ENCODE measurements around the gene TMCC2.
A peak's percentile ranks its signal among the peaks of the same experiment; 100 is the strongest.
"Not testable (repeated sequence)": the region's sequence is repeated elsewhere in the genome, so short reads cannot be mapped to it uniquely, and the experiment has no call there.

TMCC2 gene

GRCh38 chr1:205294175-205294917, 66.6 kb downstream of the TMCC2 start:
- H3K4me1 ChIP-seq (ENCODE audit: control insufficient read depth, insufficient read depth, low read length, poor library complexity, severe bottlenecking): peaks cover 64% of the 10 kb centered on the region

GRCh38 chr1:205294934-205295333, 67.2 kb downstream of the TMCC2 start:
- H3K4me3 ChIP-seq (ENCODE audit: extremely low read depth, insufficient read depth, low read length, poor library complexity, severe bottlenecking): peak overlapping the region; percentile 14

More at GRCh38 chr1:205294175-205294917, 66.6 kb downstream of the TMCC2 start:
- Histone ChIP-seq H3K4me3 (ENCODE audit: extremely low read depth, insufficient read depth, low read length, poor library complexity, severe bottlenecking) (peak overlapping the region; percentile 14), H3K36me3 (ENCODE audit: control insufficient read depth, insufficient read depth, low read length) (no peaks in the 10 kb centered on the region), H3K9me3 (ENCODE audit: control insufficient read depth, low read length) (no peaks in the 10 kb centered on the region), H3K27ac (ENCODE audit: low read depth, low read length, severe bottlenecking) (peak overlapping the region; percentile 98)
- 24 to 49% methylated on average over 3 to 4 of the region's 6 CpGs for WGBS, 2 experiments (ENCODE audit: insufficient coverage in 2 of 2)

GRCh38 chr1:205296154-205296553, 68.4 kb downstream of the TMCC2 start:
- Histone ChIP-seq H3K36me3 (ENCODE audit: control insufficient read depth, insufficient read depth, low read length) (peaks cover 5% of the 10 kb centered on the region), H3K27ac (ENCODE audit: low read depth, low read length, severe bottlenecking) (peak overlapping the region; percentile 98), H3K4me1 (ENCODE audit: control insufficient read depth, insufficient read depth, low read length, poor library complexity, severe bottlenecking) (peaks cover 80% of the 10 kb centered on the region), H3K4me3 (ENCODE audit: extremely low read depth, insufficient read depth, low read length, poor library complexity, severe bottlenecking) (no peak overlapping the region), H3K9me3 (ENCODE audit: control insufficient read depth, low read length) (no peaks in the 10 kb centered on the region)
- 94 to 97% methylated on average over 2 of the region's 2 CpGs for WGBS, 2 experiments (ENCODE audit: insufficient coverage in 2 of 2)

More at GRCh38 chr1:205294934-205295333, 67.2 kb downstream of the TMCC2 start:
- 21 to 29% methylated on average over 4 to 5 of the region's 5 CpGs for WGBS, 2 experiments (ENCODE audit: insufficient coverage in 2 of 2)
- Histone ChIP-seq H3K9me3 (ENCODE audit: control insufficient read depth, low read length) (no peaks in the 10 kb centered on the region), H3K27ac (ENCODE audit: low read depth, low read length, severe bottlenecking) (peak overlapping the region; percentile 98), H3K4me1 (ENCODE audit: control insufficient read depth, insufficient read depth, low read length, poor library complexity, severe bottlenecking) (peaks cover 68% of the 10 kb centered on the region), H3K36me3 (ENCODE audit: control insufficient read depth, insufficient read depth, low read length) (peaks cover 3% of the 10 kb centered on the region)

GRCh38 chr1:205297546-205298177, 69.9 kb downstream of the TMCC2 start:
- peaks cover 94% of the 10 kb centered on the region for H3K4me1 ChIP-seq (ENCODE audit: control insufficient read depth, insufficient read depth, low read length, poor library complexity, severe bottlenecking)

GRCh38 chr1:205298191-205298994, 70.6 kb downstream of the TMCC2 start:
- Histone ChIP-seq H3K4me3 (ENCODE audit: extremely low read depth, insufficient read depth, low read length, poor library complexity, severe bottlenecking) (no peak overlapping the region), H3K9me3 (ENCODE audit: control insufficient read depth, low read length) (no peaks in the 10 kb centered on the region), H3K4me1 (ENCODE audit: control insufficient read depth, insufficient read depth, low read length, poor library complexity, severe bottlenecking) (peaks cover 95% of the 10 kb centered on the region), H3K27ac (ENCODE audit: low read depth, low read length, severe bottlenecking) (peak overlapping the region; percentile 98), H3K36me3 (ENCODE audit: control insufficient read depth, insufficient read depth, low read length) (peaks cover 19% of the 10 kb centered on the region)
- 38 to 60% methylated on average over 3 to 4 of the region's 9 CpGs for WGBS, 2 experiments (ENCODE audit: insufficient coverage in 2 of 2)

More at GRCh38 chr1:205297546-205298177, 69.9 kb downstream of the TMCC2 start:
- H3K9me3 ChIP-seq (ENCODE audit: control insufficient read depth, low read length); H3K4me3 ChIP-seq (ENCODE audit: extremely low read depth, insufficient read depth, low read length, poor library complexity, severe bottlenecking): not testable (repeated sequence)
- H3K36me3 ChIP-seq (ENCODE audit: control insufficient read depth, insufficient read depth, low read length): peaks cover 13% of the 10 kb centered on the region
- WGBS, 2 experiments (ENCODE audit: insufficient coverage in 2 of 2): 78 to 87% methylated on average over 1 to 4 of the region's 5 CpGs
- H3K27ac ChIP-seq (ENCODE audit: low read depth, low read length, severe bottlenecking): peak overlapping the region; percentile 98

GRCh38 chr1:205300149-205300548, 72.4 kb downstream of the TMCC2 start:
- Histone ChIP-seq H3K4me1 (ENCODE audit: control insufficient read depth, insufficient read depth, low read length, poor library complexity, severe bottlenecking) (peaks cover 94% of the 10 kb centered on the region), H3K9me3 (ENCODE audit: control insufficient read depth, low read length) (no peaks in the 10 kb centered on the region), H3K36me3 (ENCODE audit: control insufficient read depth, insufficient read depth, low read length) (peaks cover 37% of the 10 kb centered on the region), H3K27ac (ENCODE audit: low read depth, low read length, severe bottlenecking) (peak overlapping the region; percentile 100), H3K4me3 (ENCODE audit: extremely low read depth, insufficient read depth, low read length, poor library complexity, severe bottlenecking) (no peak overlapping the region)
- 83 to 85% methylated on average over 5 to 9 of the region's 9 CpGs for WGBS, 2 experiments (ENCODE audit: insufficient coverage in 2 of 2)

- H3K9me3 ChIP-seq (ENCODE audit: control insufficient read depth, low read length): no peaks in the 10 kb centered on the region
- H3K4me1 ChIP-seq (ENCODE audit: control insufficient read depth, insufficient read depth, low read length, poor library complexity, severe bottlenecking): peaks cover 85% of the 10 kb centered on the region
- 1 to 8% methylated on average over 5 to 8 of the region's 14 CpGs for WGBS, 2 experiments (ENCODE audit: insufficient coverage in 2 of 2)
- H3K36me3 ChIP-seq (ENCODE audit: control insufficient read depth, insufficient read depth, low read length): peaks cover 48% of the 10 kb centered on the region
- peak overlapping the region; percentile 100 for H3K27ac ChIP-seq (ENCODE audit: low read depth, low read length, severe bottlenecking)
- H3K4me3 ChIP-seq (ENCODE audit: extremely low read depth, insufficient read depth, low read length, poor library complexity, severe bottlenecking): peak overlapping the region; percentile 3
Measured at GRCh38 chr1:205301205-205301821, 73.6 kb downstream of the TMCC2 start.

GRCh38 chr1:205301842-205302588, 74.3 kb downstream of the TMCC2 start:
- Histone ChIP-seq H3K36me3 (ENCODE audit: control insufficient read depth, insufficient read depth, low read length) (peaks cover 55% of the 10 kb centered on the region), H3K4me1 (ENCODE audit: control insufficient read depth, insufficient read depth, low read length, poor library complexity, severe bottlenecking) (peaks cover 83% of the 10 kb centered on the region), H3K27ac (ENCODE audit: low read depth, low read length, severe bottlenecking) (peak overlapping the region; percentile 100), H3K4me3 (ENCODE audit: extremely low read depth, insufficient read depth, low read length, poor library complexity, severe bottlenecking) (no peak overlapping the region), H3K9me3 (ENCODE audit: control insufficient read depth, low read length) (no peaks in the 10 kb centered on the region)
- 38 to 86% methylated on average over 1 to 4 of the region's 6 CpGs for WGBS, 2 experiments (ENCODE audit: insufficient coverage in 2 of 2)

- Histone ChIP-seq H3K36me3 (ENCODE audit: control insufficient read depth, insufficient read depth, low read length) (peaks cover 69% of the 10 kb centered on the region), H3K4me3 (ENCODE audit: extremely low read depth, insufficient read depth, low read length, poor library complexity, severe bottlenecking) (no peak overlapping the region), H3K4me1 (ENCODE audit: control insufficient read depth, insufficient read depth, low read length, poor library complexity, severe bottlenecking) (peaks cover 69% of the 10 kb centered on the region), H3K27ac (ENCODE audit: low read depth, low read length, severe bottlenecking) (peak overlapping the region; percentile 75), H3K9me3 (ENCODE audit: control insufficient read depth, low read length) (no peaks in the 10 kb centered on the region)
- 94 to 96% methylated on average over 15 to 20 of the region's 20 CpGs for WGBS, 2 experiments (ENCODE audit: insufficient coverage in 2 of 2)
Measured at GRCh38 chr1:205303247-205303888, 75.6 kb downstream of the TMCC2 start.

All from mesodermal cell (in vitro differentiated cells).